GM18526 (cell line): ENCODE measurements around the gene ABHD5.

Source experiments
- POLR2A ChIP-seq: IDR thresholded peaks from 3 replicates; pipeline ENCODE4 v1.6.1; 2011; ENCODE audit not compliant: insufficient read length; ENCODE audit errors: extremely low read depth

Gene ABHD5

GRCh38 chr3:43760938-43761337 lies 70.2 kb downstream of the ABHD5 start:
- TF ChIP-seq POLR2A: no peak

GRCh38 chr3:43762451-43762850 lies 71.7 kb downstream of the ABHD5 start:
- TF ChIP-seq POLR2A: no peak

GRCh38 chr3:43764056-43764455 lies 73.3 kb downstream of the ABHD5 start:
- TF ChIP-seq POLR2A: no peak

GRCh38 chr3:43764471-43764870 lies 73.7 kb downstream of the ABHD5 start:
- no peak for TF ChIP-seq POLR2A

- no peak for TF ChIP-seq POLR2A
These were observed 74.8 kb downstream of the ABHD5 start for GRCh38 chr3:43765521-43765971.

- TF ChIP-seq POLR2A: no peak
These were observed 76.1 kb downstream of the ABHD5 start for GRCh38 chr3:43766672-43767465.

GRCh38 chr3:43768381-43768973 lies 77.7 kb downstream of the ABHD5 start:
- no peak for TF ChIP-seq POLR2A

GRCh38 chr3:43769097-43769884 lies 78.6 kb downstream of the ABHD5 start:
- TF ChIP-seq POLR2A: no peak

GRCh38 chr3:43769885-43770425 lies 79.2 kb downstream of the ABHD5 start:
- TF ChIP-seq POLR2A: no peak

- no peak for TF ChIP-seq POLR2A
These were observed 79.8 kb downstream of the ABHD5 start for GRCh38 chr3:43770426-43771103.

GRCh38 chr3:43771610-43772009 lies 80.9 kb downstream of the ABHD5 start:
- no peak for TF ChIP-seq POLR2A

GRCh38 chr3:43773273-43774094 lies 82.7 kb downstream of the ABHD5 start:
- TF ChIP-seq POLR2A: no peak

- TF ChIP-seq POLR2A: no peak
These were observed 84.1 kb downstream of the ABHD5 start for GRCh38 chr3:43774799-43775198.

- TF ChIP-seq POLR2A: no peak
These were observed 85.4 kb downstream of the ABHD5 start for GRCh38 chr3:43776101-43776500.
